GM12864 (cell line): Measurements from ENCODE around the gene CD200.

Source experiments
- DNase-seq: peaks from one replicate; pipeline ENCODE4 v3.0.0-alpha.2; 2011; ENCODE audit warnings: low read depth
- H3K4me3 ChIP-seq: 2 replicates; pipeline ENCODE4 v1.5.1; 2011; ENCODE audit warnings: mild to moderate bottlenecking, low read depth, low read length, control low read depth
- TF ChIP-seq, protein P1 (sequence below): IDR thresholded peaks from 2 replicates; pipeline ENCODE4 v1.5.1; 2011; ENCODE audit warnings: low read depth, mild to moderate bottlenecking, moderate library complexity, low read length, control low read depth, inconsistent platforms; ENCODE audit errors: missing control alignments

Gene CD200

GRCh38 chr3:112314649-112315048 lies 18.3 kb upstream of the CD200 start:
- H3K4me3 ChIP-seq = no peak overlapping the region
- DNase-seq = no peak
- TF ChIP-seq, protein P1, sequence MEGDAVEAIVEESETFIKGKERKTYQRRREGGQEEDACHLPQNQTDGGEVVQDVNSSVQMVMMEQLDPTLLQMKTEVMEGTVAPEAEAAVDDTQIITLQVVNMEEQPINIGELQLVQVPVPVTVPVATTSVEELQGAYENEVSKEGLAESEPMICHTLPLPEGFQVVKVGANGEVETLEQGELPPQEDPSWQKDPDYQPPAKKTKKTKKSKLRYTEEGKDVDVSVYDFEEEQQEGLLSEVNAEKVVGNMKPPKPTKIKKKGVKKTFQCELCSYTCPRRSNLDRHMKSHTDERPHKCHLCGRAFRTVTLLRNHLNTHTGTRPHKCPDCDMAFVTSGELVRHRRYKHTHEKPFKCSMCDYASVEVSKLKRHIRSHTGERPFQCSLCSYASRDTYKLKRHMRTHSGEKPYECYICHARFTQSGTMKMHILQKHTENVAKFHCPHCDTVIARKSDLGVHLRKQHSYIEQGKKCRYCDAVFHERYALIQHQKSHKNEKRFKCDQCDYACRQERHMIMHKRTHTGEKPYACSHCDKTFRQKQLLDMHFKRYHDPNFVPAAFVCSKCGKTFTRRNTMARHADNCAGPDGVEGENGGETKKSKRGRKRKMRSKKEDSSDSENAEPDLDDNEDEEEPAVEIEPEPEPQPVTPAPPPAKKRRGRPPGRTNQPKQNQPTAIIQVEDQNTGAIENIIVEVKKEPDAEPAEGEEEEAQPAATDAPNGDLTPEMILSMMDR = no peak

- H3K4me3 ChIP-seq = no peak overlapping the region
- TF ChIP-seq, protein P1 = no peak
- DNase-seq = no peak
These were observed 17.2 kb upstream of the CD200 start for GRCh38 chr3:112315791-112316190.

DNA sequence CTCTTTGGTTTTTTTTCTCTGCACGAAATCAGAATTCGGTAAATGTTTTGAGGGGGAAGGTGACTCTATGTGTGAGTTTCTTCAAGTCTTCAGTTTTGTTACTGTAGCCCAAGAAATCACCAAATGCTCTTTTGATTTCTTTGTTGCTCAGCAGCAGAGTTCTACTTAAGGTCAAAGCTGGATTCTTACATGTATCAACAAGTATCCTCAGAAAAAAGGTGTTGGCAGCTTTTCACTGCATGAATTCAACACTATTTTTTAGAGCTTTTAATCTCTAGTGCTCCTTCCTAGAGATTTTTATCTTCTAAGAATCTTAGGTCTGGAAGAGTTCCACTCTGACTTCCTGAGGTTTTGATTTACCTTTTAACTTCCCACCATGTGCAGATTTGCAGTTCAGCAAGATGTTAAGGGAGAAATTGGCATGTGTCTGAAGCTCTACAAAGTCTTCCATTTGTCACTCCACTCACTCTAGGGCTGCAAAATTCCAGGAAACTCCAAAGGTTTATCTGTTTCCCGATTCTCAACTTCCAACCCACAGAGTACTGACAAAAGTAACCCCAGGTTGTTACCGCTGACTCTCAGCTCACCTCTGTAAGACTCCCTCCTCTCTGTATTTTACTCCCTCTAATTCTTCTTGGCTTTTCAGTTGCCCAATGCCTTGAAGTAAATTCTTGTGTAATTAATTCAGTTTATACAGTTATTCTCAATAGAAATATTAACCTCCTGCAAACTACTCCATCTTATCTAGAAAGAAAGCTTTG lies 13.3 kb upstream of the CD200 start:
- no peak overlapping the region for H3K4me3 ChIP-seq
- TF ChIP-seq, protein P1 = no peak
- no peak for DNase-seq

DNA sequence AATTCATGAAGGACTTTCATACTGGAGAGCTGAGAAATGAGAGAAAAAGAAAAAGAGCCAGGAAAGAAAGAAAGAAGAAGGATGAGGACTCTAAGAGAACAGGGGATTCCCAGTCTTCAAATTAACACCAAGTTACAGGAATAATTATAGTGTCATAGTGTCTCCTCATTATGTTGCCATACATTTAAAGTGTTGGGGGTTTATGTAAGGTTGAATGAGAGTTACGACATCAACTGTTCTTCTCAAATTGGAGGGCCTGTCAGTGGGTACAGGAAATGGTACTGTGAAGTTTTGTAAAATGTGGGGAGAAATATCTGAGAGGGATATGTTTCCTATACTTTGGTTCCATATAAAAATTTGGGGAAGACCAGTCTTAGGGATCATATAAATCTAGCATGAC lies 12.3 kb upstream of the CD200 start:
- no peak overlapping the region for H3K4me3 ChIP-seq
- TF ChIP-seq, protein P1 = no peak
- DNase-seq = no peak

DNA sequence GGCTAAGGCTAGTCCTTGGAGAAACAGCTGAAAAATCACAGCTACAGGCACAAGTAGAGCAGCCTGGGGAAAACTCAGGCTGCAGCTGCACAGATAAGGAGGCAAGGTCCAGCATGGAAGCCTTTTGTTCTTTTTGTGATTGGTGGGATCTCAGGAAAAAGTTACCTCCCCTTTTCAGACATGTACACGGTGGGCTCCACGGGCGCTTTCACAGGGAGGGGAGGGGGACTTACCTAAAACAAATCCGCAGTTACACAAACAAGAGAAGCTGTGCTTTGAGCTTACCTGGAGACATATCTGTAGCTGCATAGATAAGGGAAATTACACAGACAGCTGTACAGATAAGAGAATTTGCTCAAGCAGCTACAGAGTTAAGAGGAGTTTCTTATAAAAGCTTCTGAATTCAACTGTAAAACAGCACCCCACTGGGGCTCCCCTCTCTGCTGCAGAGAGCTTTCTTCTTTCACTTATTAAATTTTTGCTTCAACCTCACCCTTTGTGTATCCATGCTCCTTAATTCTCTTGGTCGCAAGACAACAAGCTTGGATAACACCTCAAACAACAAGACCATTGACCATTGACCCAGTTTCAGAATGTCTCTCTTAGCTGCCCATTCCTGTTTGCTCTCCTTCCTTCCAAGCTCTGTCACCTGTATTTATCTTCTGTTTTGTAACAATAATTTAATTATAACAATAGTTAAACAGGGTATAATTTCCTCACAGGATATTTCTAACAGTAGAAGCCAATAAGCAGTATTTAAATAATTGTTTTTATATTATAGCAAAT lies 10.9 kb upstream of the CD200 start:
- TF ChIP-seq, protein P1 = no peak

DNA sequence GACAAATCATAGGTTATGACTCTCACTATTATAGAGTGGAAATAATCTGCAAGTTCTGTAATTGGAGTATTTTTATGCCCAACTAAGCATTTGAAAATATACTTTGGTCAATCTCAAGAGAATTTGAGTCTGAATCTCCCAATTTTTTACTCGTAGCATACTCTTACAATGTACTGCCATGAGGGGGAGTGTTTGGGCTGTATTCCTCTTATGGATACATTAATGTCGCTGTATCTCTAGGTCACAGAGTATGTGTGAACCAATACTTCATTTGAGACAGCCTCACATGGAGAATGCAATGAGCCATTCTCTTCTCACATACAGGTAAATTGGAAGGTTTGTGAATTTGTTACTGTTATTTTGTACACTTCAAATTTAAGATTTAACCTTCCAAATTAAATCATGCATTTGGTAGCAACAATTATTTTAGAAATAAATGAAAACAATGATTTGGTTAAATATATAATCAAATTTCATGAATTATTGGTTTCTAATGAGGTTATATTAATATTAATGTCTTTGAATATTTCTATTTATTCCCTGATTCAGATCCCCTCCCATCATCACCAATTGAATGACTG lies 5.5 kb upstream of the CD200 start:
- TF ChIP-seq, protein P1 = peak; percentile 62
- peak; percentile 72 for DNase-seq
- no peak overlapping the region for H3K4me3 ChIP-seq

More for the DNA sequence above, 10.9 kb upstream of the CD200 start:
- DNase-seq = no peak
- no peak overlapping the region for H3K4me3 ChIP-seq
